OCI-LY1 (cell line): ENCODE measurements around the gene PGLYRP2.

Experiments
- CTCF ChIP-seq: fragments of 200-600 bp; sonication (generic), shearing (Covaris generic); IDR thresholded peaks from 2 replicates; pipeline ENCODE4 v1.5.1; 2017; ENCODE audit warnings: mild to moderate bottlenecking, antibody characterized with exemption, low read length, moderate library complexity, mixed read lengths
- EZH2 ChIP-seq: fragments of 200-600 bp; sonication (generic), shearing (Covaris generic); IDR thresholded peaks from 2 replicates; pipeline ENCODE4 v1.8.0; 2017; ENCODE audit warnings: borderline replicate concordance, mixed run types, mild to moderate bottlenecking, antibody characterized with exemption, low read length, moderate library complexity, mixed read lengths

DNA sequence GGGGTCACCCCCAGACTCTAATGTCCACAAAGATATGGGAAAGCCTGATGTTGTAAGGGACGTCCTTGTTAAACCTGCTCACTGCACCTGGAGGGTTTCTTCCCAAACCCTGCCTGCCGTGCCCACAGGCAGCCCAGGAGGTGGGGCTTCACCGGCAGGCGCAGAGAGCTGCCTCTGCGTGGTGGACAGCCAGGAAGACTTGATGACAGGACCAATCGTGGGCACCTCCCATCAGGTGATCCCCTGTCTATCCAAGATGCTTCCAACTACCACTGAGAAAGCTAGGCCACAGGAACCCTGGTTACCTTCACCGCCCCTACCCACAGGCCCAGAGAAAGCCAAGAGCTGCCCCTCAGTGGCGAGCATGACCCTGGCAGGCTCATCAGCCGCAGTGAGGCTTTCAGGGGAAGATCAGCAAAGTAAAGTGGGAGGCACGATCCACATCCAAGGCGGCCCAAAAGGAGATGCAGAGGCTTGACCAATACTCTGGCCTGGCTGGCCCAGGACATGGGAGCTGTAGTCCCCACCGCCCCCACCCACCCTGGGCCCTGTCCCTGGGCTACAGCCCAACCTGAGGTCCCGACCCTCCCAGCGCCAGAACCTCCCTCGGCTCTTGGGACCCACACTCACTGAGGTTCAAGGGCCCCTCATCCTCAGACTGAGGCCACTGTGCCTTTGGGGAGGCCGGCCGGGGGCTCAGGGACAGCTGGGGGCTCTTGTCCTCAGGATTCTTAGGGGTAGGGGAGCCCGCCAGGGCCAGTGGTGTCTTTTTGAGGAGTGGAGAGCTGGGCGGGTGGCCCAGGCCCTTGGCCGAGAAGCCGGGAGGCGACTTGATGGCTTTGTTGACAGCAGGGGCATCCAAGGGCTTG, 50.1 kb downstream of the PGLYRP2 start:
- no peak for TF ChIP-seq CTCF
- no peak for TF ChIP-seq EZH2
